HFF-Myc (cell line): ENCODE measurements around the gene SLC16A4.

Experiments used
- DNase-seq: peaks from one replicate; pipeline ENCODE4 v3.0.0-alpha.2; 2011; ENCODE audit warnings: low read depth; ENCODE audit errors: extremely low read depth
- H3K4me3 ChIP-seq: replicated peaks from 2 replicates; pipeline ENCODE4 v1.5.1; 2011; ENCODE audit warnings: low read depth, mild to moderate bottlenecking, control low read depth, low read length
- TF ChIP-seq, protein P1 (sequence below): IDR thresholded peaks from 2 replicates; pipeline ENCODE4 v1.5.1; 2012; ENCODE audit warnings: mild to moderate bottlenecking, low read depth, low read length, control low read depth; ENCODE audit errors: missing control alignments

SLC16A4 gene

DNA sequence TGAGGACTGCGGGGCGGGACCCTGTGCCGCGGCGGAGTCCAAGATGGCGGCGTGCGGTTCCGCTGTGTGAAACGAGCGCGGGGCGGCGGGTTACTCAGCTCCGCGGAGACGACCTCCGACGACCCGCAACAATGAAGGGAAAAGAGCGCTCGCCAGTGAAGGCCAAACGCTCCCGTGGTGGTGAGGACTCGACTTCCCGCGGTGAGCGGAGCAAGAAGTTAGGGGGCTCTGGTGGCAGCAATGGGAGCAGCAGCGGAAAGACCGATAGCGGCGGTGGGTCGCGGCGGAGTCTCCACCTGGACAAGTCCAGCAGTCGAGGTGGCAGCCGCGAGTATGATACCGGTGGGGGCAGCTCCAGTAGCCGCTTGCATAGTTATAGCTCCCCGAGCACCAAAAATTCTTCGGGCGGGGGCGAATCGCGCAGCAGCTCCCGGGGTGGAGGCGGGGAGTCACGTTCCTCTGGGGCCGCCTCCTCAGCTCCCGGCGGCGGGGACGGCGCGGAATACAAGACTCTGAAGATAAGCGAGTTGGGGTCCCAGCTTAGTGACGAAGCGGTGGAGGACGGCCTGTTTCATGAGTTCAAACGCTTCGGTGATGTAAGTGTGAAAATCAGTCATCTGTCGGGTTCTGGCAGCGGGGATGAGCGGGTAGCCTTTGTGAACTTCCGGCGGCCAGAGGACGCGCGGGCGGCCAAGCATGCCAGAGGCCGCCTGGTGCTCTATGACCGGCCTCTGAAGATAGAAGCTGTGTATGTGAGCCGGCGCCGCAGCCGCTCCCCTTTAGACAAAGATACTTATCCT, 51.2 kb downstream of the SLC16A4 start:
- TF ChIP-seq, protein P1, sequence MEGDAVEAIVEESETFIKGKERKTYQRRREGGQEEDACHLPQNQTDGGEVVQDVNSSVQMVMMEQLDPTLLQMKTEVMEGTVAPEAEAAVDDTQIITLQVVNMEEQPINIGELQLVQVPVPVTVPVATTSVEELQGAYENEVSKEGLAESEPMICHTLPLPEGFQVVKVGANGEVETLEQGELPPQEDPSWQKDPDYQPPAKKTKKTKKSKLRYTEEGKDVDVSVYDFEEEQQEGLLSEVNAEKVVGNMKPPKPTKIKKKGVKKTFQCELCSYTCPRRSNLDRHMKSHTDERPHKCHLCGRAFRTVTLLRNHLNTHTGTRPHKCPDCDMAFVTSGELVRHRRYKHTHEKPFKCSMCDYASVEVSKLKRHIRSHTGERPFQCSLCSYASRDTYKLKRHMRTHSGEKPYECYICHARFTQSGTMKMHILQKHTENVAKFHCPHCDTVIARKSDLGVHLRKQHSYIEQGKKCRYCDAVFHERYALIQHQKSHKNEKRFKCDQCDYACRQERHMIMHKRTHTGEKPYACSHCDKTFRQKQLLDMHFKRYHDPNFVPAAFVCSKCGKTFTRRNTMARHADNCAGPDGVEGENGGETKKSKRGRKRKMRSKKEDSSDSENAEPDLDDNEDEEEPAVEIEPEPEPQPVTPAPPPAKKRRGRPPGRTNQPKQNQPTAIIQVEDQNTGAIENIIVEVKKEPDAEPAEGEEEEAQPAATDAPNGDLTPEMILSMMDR, result peak; percentile 30
- DNase-seq, result no peak

GRCh38 chr1:110338886-110339406, 51.9 kb downstream of the SLC16A4 start, which contains the start of gene RBM15:
TSS of gene RBM15 (plus strand) at chr1:110339377. CDS start at chr1:110339406, 29 bp downstream.
- peak within 1 kb of the TSS; percentile 78 for H3K4me3 ChIP-seq
- TF ChIP-seq, protein P1, result no peak
- peak; percentile 100 for DNase-seq

More for the DNA sequence above, 51.2 kb downstream of the SLC16A4 start:
- peak overlapping the region; percentile 78 for H3K4me3 ChIP-seq

- TF ChIP-seq, protein P1, result peak; percentile 44
- DNase-seq, result no peak
- H3K4me3 ChIP-seq, result peak overlapping the region; percentile 78
These were observed 52.4 kb downstream of the SLC16A4 start for GRCh38 chr1:110338309-110338885.

- no peak for DNase-seq
- H3K4me3 ChIP-seq, result peak overlapping the region; percentile 78
- TF ChIP-seq, protein P1, result no peak
These were observed 53.0 kb downstream of the SLC16A4 start for GRCh38 chr1:110337704-110338308.

DNA sequence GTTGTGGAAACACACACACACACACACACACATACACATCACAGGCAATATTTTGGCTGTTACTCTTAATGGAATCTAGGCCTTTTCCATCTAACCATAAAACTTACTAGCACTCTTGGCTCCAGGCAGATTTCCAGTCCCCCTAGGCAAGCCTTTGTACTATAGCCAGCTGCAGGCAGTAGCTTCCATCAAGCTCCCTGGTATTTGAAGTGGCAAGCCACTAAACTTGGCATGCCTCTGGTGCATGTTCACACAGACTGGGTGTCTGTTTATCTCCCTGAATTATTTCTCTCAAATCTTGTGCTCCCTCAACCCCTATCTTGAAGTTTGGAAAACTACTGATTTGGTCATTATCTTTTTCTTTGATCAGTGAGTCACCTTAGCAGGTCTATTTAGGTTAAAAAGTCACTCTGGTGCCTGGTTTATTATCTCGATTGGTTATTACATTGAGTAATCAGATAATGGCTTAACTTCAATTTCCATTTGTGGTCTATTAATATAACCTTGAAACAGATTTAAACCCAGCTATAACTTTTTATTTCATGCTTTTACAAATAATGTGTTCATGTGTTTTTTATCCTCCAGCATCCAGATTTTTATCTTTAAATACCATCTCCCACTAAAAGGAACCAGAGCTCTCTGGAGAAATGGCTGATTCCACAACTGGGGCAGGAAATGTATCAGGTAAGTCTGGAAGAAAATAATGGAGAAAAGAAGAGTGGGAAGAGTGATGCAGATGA, 54.4 kb downstream of the SLC16A4 start:
- H3K4me3 ChIP-seq, result no peak overlapping the region
- DNase-seq, result no peak
- TF ChIP-seq, protein P1, result no peak

DNA sequence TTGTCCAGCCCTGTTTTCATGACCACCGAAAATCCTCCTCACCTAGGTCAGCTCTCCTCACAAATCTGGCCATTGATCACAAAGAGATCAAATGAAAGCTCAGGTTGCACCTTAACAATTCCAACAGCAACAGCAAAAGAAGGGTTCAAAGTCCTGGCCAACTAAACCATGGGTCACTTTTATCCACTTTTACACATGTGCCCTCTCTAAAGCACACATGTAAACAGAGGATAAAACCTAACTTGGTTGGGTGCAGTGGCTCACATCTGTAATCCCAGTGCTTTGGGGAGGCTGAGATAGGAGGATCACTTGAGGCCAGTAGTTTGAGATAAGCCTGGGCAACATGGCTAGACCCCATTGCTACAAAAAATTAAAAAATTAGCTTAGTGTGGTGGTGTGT, 55.6 kb downstream of the SLC16A4 start:
- H3K4me3 ChIP-seq, result no peak overlapping the region
- DNase-seq, result no peak
- TF ChIP-seq, protein P1, result no peak
